ENCODE measurements around the gene MYEOV.

Gene MYEOV

DNA sequence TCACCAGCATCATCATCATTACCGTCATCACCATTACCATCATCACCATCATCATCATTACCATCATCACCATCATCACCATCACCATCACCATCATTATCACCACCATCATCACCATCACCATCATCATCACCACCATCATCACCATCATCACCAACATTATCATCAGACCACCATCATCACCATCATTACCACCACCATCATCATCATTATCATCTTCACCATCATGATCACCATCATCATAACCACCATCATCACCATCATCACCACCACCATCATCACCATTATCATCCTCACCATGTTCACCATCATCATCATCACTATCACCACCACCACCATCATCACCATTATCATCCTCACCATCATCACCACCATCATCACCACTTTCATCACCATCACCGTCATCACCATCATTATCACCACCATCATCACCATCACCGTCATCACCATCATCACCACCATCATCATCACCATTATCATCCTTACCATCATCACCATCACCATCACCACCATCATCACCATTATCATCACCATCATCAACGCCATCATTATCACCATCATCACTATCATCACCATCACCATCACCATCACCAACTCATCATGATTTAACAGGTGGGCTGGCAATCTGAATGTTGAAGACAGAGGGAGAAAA lies 2.4 kb upstream of the MYEOV start:
- no peak overlapping the region for H3K4me3 ChIP-seq (replicated peaks; ENCODE audit: low read depth, low read length)
- TF ChIP-seq, protein P1, sequence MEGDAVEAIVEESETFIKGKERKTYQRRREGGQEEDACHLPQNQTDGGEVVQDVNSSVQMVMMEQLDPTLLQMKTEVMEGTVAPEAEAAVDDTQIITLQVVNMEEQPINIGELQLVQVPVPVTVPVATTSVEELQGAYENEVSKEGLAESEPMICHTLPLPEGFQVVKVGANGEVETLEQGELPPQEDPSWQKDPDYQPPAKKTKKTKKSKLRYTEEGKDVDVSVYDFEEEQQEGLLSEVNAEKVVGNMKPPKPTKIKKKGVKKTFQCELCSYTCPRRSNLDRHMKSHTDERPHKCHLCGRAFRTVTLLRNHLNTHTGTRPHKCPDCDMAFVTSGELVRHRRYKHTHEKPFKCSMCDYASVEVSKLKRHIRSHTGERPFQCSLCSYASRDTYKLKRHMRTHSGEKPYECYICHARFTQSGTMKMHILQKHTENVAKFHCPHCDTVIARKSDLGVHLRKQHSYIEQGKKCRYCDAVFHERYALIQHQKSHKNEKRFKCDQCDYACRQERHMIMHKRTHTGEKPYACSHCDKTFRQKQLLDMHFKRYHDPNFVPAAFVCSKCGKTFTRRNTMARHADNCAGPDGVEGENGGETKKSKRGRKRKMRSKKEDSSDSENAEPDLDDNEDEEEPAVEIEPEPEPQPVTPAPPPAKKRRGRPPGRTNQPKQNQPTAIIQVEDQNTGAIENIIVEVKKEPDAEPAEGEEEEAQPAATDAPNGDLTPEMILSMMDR (IDR thresholded peaks at IDR 0.05; ENCODE audit: low read length, missing control alignments) = no peak
- DNase-seq (ENCODE audit: low read depth) = no peak

DNA sequence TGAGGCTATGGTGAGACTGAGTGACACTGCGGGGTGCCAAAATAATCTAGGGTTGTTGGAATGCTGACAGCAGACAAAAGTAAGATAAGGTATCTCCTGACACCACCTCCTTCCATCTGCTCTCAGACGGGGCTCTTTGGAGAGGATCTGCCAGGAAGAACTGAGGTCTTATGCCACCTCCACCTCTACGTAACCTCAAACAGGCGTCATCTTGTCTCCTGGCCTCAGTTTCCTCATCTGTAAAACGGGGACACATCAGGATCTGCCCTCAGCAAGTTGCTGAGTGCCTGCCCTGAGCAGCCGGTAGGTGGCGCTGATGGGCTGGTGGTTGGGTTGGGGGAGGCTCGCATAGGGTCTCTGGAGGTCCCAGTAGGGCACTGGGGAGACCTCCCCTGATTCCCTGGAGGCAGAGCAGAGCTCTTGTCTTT lies 1.7 kb upstream of the MYEOV start:
- DNase-seq (ENCODE audit: low read depth) = peak; percentile 44
- H3K4me3 ChIP-seq (replicated peaks; ENCODE audit: low read depth, low read length) = no peak overlapping the region
- TF ChIP-seq, protein P1 (IDR thresholded peaks at IDR 0.05; ENCODE audit: low read length, missing control alignments) = peak; percentile 98

DNA sequence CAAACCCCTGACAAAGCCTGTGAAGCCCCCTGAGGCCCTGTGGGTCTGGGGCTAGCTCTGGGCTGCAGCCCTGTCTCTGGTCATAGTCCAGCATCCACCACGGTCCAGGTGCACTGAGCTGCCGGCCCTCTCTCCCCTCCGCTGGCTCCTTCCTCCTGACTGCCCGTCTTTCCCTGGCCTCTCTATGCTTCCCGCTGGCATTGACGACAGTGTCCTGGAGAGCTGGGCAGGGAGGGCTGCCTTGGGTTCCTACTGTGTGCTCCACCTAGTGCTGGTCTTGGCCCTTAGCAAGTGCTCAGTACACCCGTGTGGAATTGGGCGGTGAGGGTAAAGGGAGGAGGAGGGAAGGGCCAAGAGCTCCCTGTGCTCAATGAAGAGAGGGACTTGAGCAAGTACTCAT lies 868 bp upstream of the MYEOV start:
- no peak for DNase-seq (ENCODE audit: low read depth)
- TF ChIP-seq, protein P1 (IDR thresholded peaks at IDR 0.05; ENCODE audit: low read length, missing control alignments) = no peak
- H3K4me3 ChIP-seq (replicated peaks; ENCODE audit: low read depth, low read length) = no peak overlapping the region

DNA sequence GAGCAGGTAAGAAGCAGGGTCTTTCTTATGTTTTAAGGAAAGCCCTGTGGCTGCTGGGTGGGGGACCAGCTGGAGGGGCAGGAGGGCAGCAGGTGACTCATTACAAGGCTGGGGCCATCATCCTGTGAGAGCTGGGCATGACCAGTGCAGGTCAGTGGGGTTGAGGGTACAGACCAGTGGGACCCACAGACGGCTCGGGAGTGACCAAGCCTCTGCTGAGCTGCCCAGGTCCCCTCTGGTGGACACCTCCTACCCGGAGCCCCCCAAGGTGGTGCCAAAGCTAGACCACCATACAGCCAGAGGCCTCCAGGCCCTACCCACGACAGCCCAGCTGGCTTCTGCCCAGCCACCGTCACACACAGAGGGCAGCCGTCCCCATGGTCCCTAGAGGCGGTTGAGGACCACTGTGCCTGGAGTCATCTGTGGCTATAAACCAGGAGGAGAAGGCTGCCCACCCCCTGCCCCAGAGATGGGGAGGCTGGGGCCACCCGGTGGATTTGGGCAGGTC lies 670 bp downstream of the MYEOV start:
- TF ChIP-seq, protein P1 (IDR thresholded peaks at IDR 0.05; ENCODE audit: low read length, missing control alignments) = no peak
- no peak overlapping the region for H3K4me3 ChIP-seq (replicated peaks; ENCODE audit: low read depth, low read length)
- no peak for DNase-seq (ENCODE audit: low read depth)

DNA sequence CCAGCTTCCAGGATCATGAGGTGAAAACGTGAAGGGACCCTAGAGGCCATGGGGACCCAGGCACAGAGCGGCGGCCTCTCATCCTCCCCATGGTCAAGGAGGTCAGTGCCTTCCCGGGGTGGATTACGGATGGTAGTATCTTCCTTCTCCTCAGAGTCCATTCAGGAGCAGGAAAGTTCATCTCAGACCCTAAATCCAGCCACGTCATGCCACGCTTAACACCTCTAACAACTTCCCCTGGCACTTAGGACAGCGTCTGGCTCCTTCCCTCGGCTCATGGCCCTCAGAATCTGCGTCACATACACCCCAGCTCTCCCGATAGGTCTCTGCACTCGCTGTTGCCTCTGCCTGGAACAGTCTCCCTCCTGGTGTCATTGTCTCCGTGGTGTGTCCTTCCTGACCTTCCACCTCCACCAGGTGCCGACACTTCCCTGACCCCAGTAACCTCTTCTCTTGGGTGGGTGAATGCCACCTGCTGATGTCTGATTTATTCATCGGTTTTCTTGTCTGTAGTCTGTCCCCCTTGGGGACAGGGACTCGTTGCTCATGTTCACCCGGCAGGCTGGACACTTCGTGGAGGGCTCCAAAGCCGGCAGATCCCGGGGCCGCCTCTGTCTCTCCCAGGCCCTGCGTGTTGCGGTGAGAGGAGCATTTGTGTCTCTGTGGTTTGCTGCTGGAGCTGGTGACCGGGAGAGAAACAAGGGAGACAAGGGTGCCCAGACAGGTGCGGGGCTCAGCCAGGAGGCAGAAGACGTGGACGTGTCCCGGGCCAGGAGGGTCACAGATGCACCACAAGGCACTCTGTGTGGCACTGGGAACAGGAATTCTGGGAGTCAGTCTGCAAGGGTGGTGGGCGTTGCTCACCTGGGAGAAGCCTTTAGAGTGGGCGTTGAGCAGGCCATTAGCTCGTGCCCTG lies 1.4 kb downstream of the MYEOV start:
- TF ChIP-seq, protein P1 (IDR thresholded peaks at IDR 0.05; ENCODE audit: low read length, missing control alignments) = no peak
- no peak for DNase-seq (ENCODE audit: low read depth)
- no peak overlapping the region for H3K4me3 ChIP-seq (replicated peaks; ENCODE audit: low read depth, low read length)

DNA sequence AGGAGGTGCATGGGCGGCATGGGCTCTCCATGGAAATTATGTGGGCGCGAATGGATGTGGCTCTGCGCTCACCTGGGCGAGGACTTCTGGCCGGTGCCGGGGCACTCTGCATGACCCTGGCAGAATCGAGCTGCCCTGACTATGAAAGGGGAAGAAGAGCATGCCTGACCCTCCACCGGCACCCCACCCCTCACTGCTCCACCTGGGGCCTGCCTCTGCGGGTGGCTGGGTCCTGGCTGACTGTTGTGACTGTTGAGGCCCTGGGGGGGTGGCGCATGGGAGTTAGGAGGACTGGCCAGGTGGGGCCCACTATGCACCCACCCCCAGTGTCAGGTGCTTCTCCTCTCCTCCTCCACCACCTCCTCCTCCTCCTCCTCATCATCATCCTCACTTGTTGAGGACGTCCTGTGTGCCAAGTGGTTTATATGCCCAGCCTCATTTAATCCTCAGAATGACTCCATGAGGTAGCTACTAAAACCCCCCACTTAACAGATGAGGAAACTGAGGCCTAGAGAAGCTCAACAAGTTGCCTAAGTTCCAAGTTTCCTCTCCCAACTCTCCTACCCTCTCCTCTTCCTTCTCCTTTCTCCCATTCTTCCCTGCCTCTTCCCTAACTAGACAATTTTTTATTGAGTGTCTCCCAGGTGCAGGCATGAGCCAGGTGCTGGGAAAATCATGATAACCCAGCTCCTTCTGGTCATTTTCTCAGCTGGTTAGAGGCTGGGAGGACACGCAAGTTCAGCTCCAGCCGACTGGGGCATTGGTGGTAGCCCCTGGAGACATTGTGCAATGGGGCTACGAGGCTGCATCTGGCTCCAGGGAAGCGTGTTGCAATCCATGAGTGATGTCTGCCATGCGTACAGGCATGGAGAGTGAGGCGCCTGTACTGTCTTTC lies 2.3 kb downstream of the MYEOV start:
- DNase-seq (ENCODE audit: low read depth) = peak; percentile 93
- no peak overlapping the region for H3K4me3 ChIP-seq (replicated peaks; ENCODE audit: low read depth, low read length)
- TF ChIP-seq, protein P1 (IDR thresholded peaks at IDR 0.05; ENCODE audit: low read length, missing control alignments) = no peak

All from fibroblast of pulmonary artery (primary cell).